CD4-positive, alpha-beta memory T cell (primary cell): ENCODE results near the gene KCTD21. TPM values are rescaled to one million over a fixed set of nuclear protein-coding genes. Genes with fewer than 3 reads are reported as not detected.

Source experiments
- CTCF ChIA-PET: fragments of 350-600 bp; sonication (Branson Sonifier 250); formaldehyde crosslinking; loops from one replicate; lab custom pipeline; 2021; ENCODE audit warnings: inconsistent platforms; ENCODE audit not compliant: partially characterized antibody; lab: Charles Lee
- POLR2A ChIA-PET: fragments of 350-600 bp; sonication (Branson Sonifier 250); formaldehyde crosslinking; loops from one replicate; lab custom pipeline; 2021; ENCODE audit not compliant: partially characterized antibody; lab: Charles Lee
- DNase-seq, 5 donors: peaks; one replicate each; pipeline versions ENCODE4 v3.0.0 to v3.0.0-alpha.2; 2020 to 2022; ENCODE audit warnings: mixed read lengths in 1 of 5
- H3K27ac ChIP-seq: one replicate; pipeline ENCODE4 v1.7.0; 2013; ENCODE audit warnings: low read depth, low read length
- H3K27me3 ChIP-seq: 2 replicates; pipeline ENCODE4 v1.7.0; 2013; ENCODE audit warnings: mild to moderate bottlenecking, low read length, moderate library complexity; ENCODE audit not compliant: insufficient read depth
- H3K36me3 ChIP-seq: 2 replicates; pipeline ENCODE4 v1.7.0; 2013; ENCODE audit warnings: mild to moderate bottlenecking, low read length, moderate library complexity; ENCODE audit not compliant: insufficient read depth
- H3K4me1 ChIP-seq: 2 replicates; pipeline ENCODE4 v1.7.0; 2013; ENCODE audit warnings: mild to moderate bottlenecking, low read length, moderate library complexity; ENCODE audit not compliant: insufficient read depth
- H3K4me3 ChIP-seq, 2 donors: one replicate each; pipeline ENCODE4 v1.7.0; 2013; ENCODE audit warnings: low read length in 2 of 2, mild to moderate bottlenecking in 1 of 2
- H3K9me3 ChIP-seq, 2 donors: one replicate each; pipeline ENCODE4 v1.7.0; 2013; ENCODE audit warnings: low read length in 2 of 2, control low read depth in 1 of 2; ENCODE audit not compliant: control insufficient read depth in 1 of 2
- H3K27ac Mint-ChIP-seq, 7 donors: one replicate each; pipeline ENCODE4 v1.8.0; 2020 to 2021; ENCODE audit warnings: mixed read lengths in 7 of 7, mild to moderate bottlenecking in 6 of 7, inconsistent platforms in 3 of 7, moderate library complexity in 3 of 7
- H3K27me3 Mint-ChIP-seq, 2 donors: one replicate each; pipeline ENCODE4 v1.8.0; 2020 to 2021; ENCODE audit warnings: mixed read lengths in 2 of 2
- H3K36me3 Mint-ChIP-seq, 2 donors: one replicate each; pipeline ENCODE4 v1.8.0; 2020 to 2021; ENCODE audit warnings: mixed read lengths in 2 of 2, inconsistent platforms in 1 of 2, mild to moderate bottlenecking in 1 of 2
- H3K4me1 Mint-ChIP-seq, 4 donors: one replicate each; pipeline ENCODE4 v1.8.0; 2020 to 2021; ENCODE audit warnings: mixed read lengths in 4 of 4, mild to moderate bottlenecking in 1 of 4
- H3K4me3 Mint-ChIP-seq, 8 donors: one replicate each; pipeline ENCODE4 v1.8.0; 2020 to 2021; ENCODE audit warnings: mixed read lengths in 8 of 8, mild to moderate bottlenecking in 7 of 8, moderate library complexity in 6 of 8, inconsistent platforms in 3 of 8
- H3K9me3 Mint-ChIP-seq, 8 donors: one replicate each; pipeline ENCODE4 v1.8.0; 2020 to 2021; ENCODE audit warnings: mixed read lengths in 8 of 8, mild to moderate bottlenecking in 5 of 8, inconsistent platforms in 3 of 8, moderate library complexity in 1 of 8
- intact Hi-C: fragments of 100-400 bp; cut with micrococcal nuclease; formaldehyde crosslinking; loops from one replicate; pipeline ENCODE4 v1.15.1; 2023
- polyA plus RNA-seq, 2 donors: library from polyadenylated mRNA; unstranded; fragments of 300-500 nt; fragmentation: Illumina TruSeq; gene quantifications; one replicate each; pipeline ENCODE4 v1.2.3, GENCODE V29; 2021
- total RNA-seq, 2 experiments: library from RNA; stranded (reverse); gene quantifications; one replicate each; pipeline ENCODE4 v1.2.3, GENCODE V29; 2021

The KCTD21 gene
- total and polyA plus RNA-seq, 4 experiments from 2014 or later = 0.88 to 8.6 (median 5.3) TPM

DNA sequence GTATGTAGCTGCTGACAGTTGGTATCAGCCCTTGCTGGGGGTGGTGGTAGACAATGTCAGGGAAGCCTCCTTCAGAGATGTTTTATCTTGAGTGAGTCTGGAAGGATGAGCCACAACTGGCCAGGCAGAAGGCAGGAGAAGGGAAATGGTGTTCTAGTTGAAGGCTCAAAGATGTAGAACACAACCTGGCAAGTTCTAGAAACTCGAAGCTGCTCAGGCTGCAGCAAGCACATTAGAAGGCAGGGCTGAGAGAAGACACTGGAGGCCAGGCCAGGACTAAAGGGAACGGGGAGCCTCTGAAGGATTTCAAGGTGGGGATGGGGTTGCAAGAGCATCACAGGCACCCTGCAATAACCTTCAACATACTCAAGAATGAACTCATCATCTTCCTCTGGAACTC, 40.7 kb upstream of the KCTD21 start:
- Histone ChIP-seq H3K27ac (no peak overlapping the region), H3K9me3 (no peaks in the 10 kb centered on the region), H3K36me3 (no peaks in the 10 kb centered on the region), H3K4me1 (no peaks in the 10 kb centered on the region), H3K27me3 (no peaks in the 10 kb centered on the region), H3K4me3 (no peak overlapping the region)
- peaks cover 3 to 8% (median 5%) of the 10 kb centered on the region in 4 donors for H3K4me1 Mint-ChIP-seq
- CTCF ChIA-PET = interaction anchor here (1.1 to 4.7 kb wide), 6 partner anchors 11 to 339 kb away, joined by 3 to 37 read pairs (median 4); no protein-coding TSS in a partner anchor
- no peaks in the 10 kb centered on the region for H3K27me3 Mint-ChIP-seq
- POLR2A ChIA-PET = interaction anchor here (1.1 kb wide), 1 partner anchor 189 kb away, joined by 3 read pairs; the partner anchor contains the start of gene GAB2
- intact Hi-C loops = no loop called here
- peaks cover 9 to 10% of the 10 kb centered on the region in 2 donors for H3K36me3 Mint-ChIP-seq
- no peaks in the 10 kb centered on the region for H3K9me3 Mint-ChIP-seq
- no peak overlapping the region for H3K27ac Mint-ChIP-seq
- H3K4me3 Mint-ChIP-seq = no peak overlapping the region
- no peak for DNase-seq

DNA sequence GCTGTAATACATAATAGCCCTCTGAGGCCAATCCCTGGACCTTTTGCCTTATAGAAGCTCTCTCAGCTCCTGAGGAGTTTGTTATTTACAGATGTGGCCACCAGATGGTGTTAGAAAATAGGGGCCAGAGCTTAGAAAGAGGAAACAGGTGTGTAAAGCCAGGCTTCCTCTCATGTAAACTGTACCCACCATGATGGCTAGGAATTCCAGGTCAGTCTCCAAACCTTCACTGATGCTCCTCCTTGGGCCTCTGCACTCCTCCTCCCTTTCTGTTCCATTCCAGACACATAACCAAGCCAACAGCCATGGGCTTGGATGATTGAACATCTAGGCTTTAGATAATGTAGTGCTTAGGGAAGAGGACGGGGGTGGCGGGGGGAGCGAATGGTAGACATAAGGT, 40.0 kb upstream of the KCTD21 start:
- H3K27ac Mint-ChIP-seq = no peak overlapping the region
- Histone ChIP-seq H3K4me3 (no peak overlapping the region), H3K36me3 (no peaks in the 10 kb centered on the region), H3K9me3 (no peaks in the 10 kb centered on the region), H3K4me1 (no peaks in the 10 kb centered on the region), H3K27me3 (no peaks in the 10 kb centered on the region), H3K27ac (no peak overlapping the region)
- H3K27me3 Mint-ChIP-seq = no peaks in the 10 kb centered on the region
- peak in 3 of 5 donors; percentile 9 to 32 (median 13) for DNase-seq
- intact Hi-C loops = loop anchor here (1.0 kb wide), 1 partner anchor 336 kb away; no protein-coding TSS in a partner anchor
- peaks cover 10 to 11% of the 10 kb centered on the region in 2 donors for H3K36me3 Mint-ChIP-seq
- ChIA-PET POLR2A (interaction anchor here (0.7 to 1.1 kb wide), 3 partner anchors 26 to 336 kb away, joined by 3 to 4 read pairs (median 3); partner anchors contain the start of gene GAB2), CTCF (interaction anchor here (1.1 to 4.7 kb wide), 8 partner anchors 12 to 339 kb away, joined by 3 to 37 read pairs (median 4); no protein-coding TSS in a partner anchor)
- no peaks in the 10 kb centered on the region for H3K9me3 Mint-ChIP-seq
- no peak overlapping the region for H3K4me3 Mint-ChIP-seq
- H3K4me1 Mint-ChIP-seq = peaks cover 5 to 8% (median 6%) of the 10 kb centered on the region in 4 donors

DNA sequence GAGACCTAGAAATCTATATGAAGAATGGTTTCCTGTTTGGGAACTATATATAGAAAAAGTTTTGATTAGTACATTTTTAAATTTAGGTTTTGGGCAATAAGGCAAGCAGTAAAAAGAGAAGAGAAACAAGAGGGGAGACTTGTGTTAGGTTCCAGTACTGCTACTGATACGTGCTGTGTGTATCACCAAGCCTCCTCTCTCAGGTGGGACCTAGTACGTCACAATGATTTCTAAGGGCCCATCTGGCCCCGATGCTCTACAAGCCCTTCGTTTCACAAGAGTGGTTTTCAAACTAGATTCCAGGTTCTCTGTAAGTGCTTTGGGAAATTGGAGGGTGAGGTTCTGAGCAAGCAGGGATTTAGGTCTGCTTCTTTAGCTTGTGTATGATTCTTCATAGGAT, 39.5 kb upstream of the KCTD21 start:
- Histone ChIP-seq H3K27me3 (no peaks in the 10 kb centered on the region), H3K4me3 (no peak overlapping the region), H3K4me1 (no peaks in the 10 kb centered on the region), H3K36me3 (peaks cover 5% of the 10 kb centered on the region), H3K9me3 (no peaks in the 10 kb centered on the region), H3K27ac (no peak overlapping the region)
- Mint-ChIP-seq H3K4me3 (no peak overlapping the region), H3K27ac (no peak overlapping the region), H3K27me3 (no peaks in the 10 kb centered on the region), H3K4me1 (peaks cover 5 to 8% (median 6%) of the 10 kb centered on the region in 4 donors), H3K9me3 (no peaks in the 10 kb centered on the region), H3K36me3 (peaks cover 10 to 15% of the 10 kb centered on the region in 2 donors)
- ChIA-PET CTCF (interaction anchor here (1.2 to 4.7 kb wide), 7 partner anchors 11 to 340 kb away, joined by 3 to 37 read pairs (median 4); no protein-coding TSS in a partner anchor), POLR2A (interaction anchor here (0.7 to 1.1 kb wide), 3 partner anchors 25 to 337 kb away, joined by 3 to 4 read pairs (median 3); partner anchors contain the start of gene GAB2)
- intact Hi-C loops = loop anchor here (1.0 kb wide), 1 partner anchor 336 kb away; no protein-coding TSS in a partner anchor
- no peak for DNase-seq

DNA sequence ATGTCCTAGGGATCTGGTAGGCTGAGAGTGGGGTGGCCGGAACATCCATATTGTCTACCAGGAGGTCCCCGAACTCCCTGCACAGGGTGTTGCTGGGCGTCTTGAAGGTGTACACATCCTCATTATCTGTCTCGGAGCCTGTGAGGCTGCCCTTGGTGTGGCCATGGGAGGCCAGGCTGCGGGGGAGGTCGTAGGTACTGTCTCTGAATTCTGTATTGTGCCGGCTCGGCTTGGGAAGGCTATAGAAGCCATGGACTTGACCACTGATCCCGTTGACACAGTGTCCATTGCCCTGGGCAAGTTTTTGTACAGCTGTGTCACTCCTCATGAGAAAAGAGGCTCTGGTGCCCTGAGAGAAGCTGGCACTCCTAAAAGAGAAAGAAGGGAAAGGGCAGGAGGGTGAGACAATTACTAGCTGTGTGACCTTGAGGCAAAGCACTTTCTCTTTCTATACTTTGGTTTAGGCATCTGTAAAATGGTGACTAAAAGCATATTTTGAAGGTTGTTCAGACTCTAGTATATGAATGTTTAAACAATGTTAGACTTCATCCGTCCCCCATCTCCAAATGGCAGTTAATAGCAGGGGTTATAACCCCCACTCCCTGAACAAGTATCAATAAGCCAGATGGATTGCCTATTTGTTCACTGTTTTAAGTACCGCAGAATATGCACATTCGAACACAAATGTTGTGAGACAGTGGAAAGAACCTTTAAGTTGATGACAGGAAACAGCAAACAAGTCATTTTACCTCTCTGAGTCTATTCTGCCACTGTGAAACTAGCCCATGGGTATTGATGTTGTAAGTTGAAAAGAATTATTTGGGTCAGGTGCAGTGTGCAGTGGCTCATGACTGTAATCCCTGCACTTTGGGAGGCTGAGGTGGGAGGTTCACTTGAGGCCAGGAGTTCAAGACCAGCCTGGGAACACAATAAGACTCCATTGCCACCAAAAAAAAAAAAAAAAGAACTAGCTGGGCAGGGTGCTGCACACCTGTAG, 38.6 kb upstream of the KCTD21 start:
- Histone ChIP-seq H3K27ac (no peak overlapping the region), H3K27me3 (no peaks in the 10 kb centered on the region), H3K4me1 (no peaks in the 10 kb centered on the region), H3K4me3 (no peak overlapping the region), H3K9me3 (no peaks in the 10 kb centered on the region), H3K36me3 (peaks cover 5% of the 10 kb centered on the region)
- no peak overlapping the region for H3K27ac Mint-ChIP-seq
- no peaks in the 10 kb centered on the region for H3K9me3 Mint-ChIP-seq
- ChIA-PET POLR2A (no interaction called here), CTCF (interaction anchor here (1.3 to 4.7 kb wide), 2 partner anchors 25 to 338 kb away, joined by 3 to 37 read pairs; no protein-coding TSS in a partner anchor)
- intact Hi-C loops = no loop called here
- H3K4me3 Mint-ChIP-seq = no peak overlapping the region
- peaks cover 10 to 15% of the 10 kb centered on the region in 2 donors for H3K36me3 Mint-ChIP-seq
- DNase-seq = no peak
- peaks cover 5 to 8% (median 6%) of the 10 kb centered on the region in 4 donors for H3K4me1 Mint-ChIP-seq
- H3K27me3 Mint-ChIP-seq = no peaks in the 10 kb centered on the region

DNA sequence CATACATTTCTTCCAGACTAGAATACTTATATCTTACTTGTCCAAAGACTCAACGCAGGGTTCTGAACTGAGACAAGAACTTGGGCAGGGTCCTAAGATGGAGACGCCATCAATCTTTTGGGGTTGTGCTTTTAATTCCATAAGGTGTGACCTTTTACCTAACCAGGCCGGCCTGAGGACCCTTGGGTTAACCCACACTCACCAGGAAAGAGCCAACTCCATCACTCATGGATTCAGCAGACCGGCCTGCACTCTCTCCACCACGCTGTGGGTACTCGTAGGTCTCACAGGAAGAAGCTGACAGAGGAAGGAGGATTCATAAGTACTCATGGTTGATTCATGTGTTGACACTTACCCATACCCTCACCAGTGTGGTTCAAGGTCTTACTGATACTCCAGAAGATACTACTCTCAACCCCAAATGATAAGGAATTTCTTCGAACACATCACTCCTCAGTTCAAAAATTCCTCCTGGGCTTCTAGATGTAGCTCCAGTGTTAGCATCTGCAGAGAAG, 36.5 kb upstream of the KCTD21 start:
- Histone ChIP-seq H3K36me3 (peaks cover 12% of the 10 kb centered on the region), H3K27ac (no peak overlapping the region), H3K4me3 (no peak overlapping the region), H3K9me3 (no peaks in the 10 kb centered on the region), H3K27me3 (no peaks in the 10 kb centered on the region), H3K4me1 (no peaks in the 10 kb centered on the region)
- no peaks in the 10 kb centered on the region for H3K9me3 Mint-ChIP-seq
- H3K27me3 Mint-ChIP-seq = no peaks in the 10 kb centered on the region
- H3K4me1 Mint-ChIP-seq = peaks cover 0 to 7% (median 3%) of the 10 kb centered on the region in 4 donors
- intact Hi-C loops = no loop called here
- H3K36me3 Mint-ChIP-seq = peaks cover 10 to 26% of the 10 kb centered on the region in 2 donors
- ChIA-PET CTCF (interaction anchor here (0.7 to 4.7 kb wide), 2 partner anchors 340 kb away, joined by 3 to 37 read pairs; no protein-coding TSS in a partner anchor), POLR2A (no interaction called here)
- no peak overlapping the region for H3K27ac Mint-ChIP-seq
- DNase-seq = no peak
- H3K4me3 Mint-ChIP-seq = no peak overlapping the region

DNA sequence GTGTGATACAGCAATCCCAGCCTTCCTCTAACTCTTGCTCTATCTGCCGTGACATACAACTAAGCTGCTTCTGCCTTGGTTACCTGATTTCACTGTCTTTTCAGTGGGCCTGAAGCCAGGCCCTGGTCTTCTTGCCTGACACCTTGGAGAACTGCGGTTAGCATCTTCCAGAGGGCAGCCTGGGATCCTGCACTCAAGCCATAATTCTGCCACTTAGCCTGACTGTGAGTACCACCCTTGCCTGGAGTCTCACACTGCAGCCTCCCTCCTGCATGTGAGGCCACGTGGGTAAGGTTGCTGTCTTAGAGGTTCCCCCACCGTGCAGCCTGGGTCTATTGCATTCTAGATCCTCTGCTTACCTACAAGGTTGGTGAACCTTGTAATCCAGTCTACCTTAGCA, 36.1 kb upstream of the KCTD21 start:
- H3K27ac ChIP-seq = no peak overlapping the region
- Mint-ChIP-seq H3K9me3 (no peaks in the 10 kb centered on the region), H3K4me3 (no peak overlapping the region), H3K36me3 (peaks cover 10 to 26% of the 10 kb centered on the region in 2 donors), H3K27ac (peak overlapping the region in 2 of 7 donors; percentile 19 to 20), H3K27me3 (no peaks in the 10 kb centered on the region), H3K4me1 (peaks cover 0 to 7% (median 1%) of the 10 kb centered on the region in 4 donors)
- ChIA-PET POLR2A (no interaction called here), CTCF (interaction anchor here (0.7 kb wide), 1 partner anchor 340 kb away, joined by 3 read pairs; no protein-coding TSS in a partner anchor)
- H3K4me1 ChIP-seq = no peaks in the 10 kb centered on the region
- no peaks in the 10 kb centered on the region for H3K9me3 ChIP-seq
- H3K27me3 ChIP-seq = no peaks in the 10 kb centered on the region
- intact Hi-C loops = no loop called here
- DNase-seq = no peak
- peaks cover 12% of the 10 kb centered on the region for H3K36me3 ChIP-seq
- H3K4me3 ChIP-seq = no peak overlapping the region
